Fibroblast of mammary gland (primary cell): ENCODE data around the gene MPND.

ENCODE experiments used
- DNase-seq: peaks from one replicate; pipeline ENCODE4 v3.0.0-alpha.2; 2010; ENCODE audit warnings: low read depth
- H3K4me3 ChIP-seq: 2 replicates; pipeline ENCODE4 v1.5.1; 2011; ENCODE audit warnings: low read depth, mild to moderate bottlenecking, low read length, moderate library complexity; ENCODE audit not compliant: control insufficient read depth
- TF ChIP-seq, protein P1 (sequence below): conservative IDR thresholded peaks from 2 replicates; pipeline ENCODE4 v1.5.1; 2011; ENCODE audit warnings: low read depth, low read length, inconsistent platforms; ENCODE audit not compliant: control insufficient read depth, insufficient read depth

MPND gene

DNA sequence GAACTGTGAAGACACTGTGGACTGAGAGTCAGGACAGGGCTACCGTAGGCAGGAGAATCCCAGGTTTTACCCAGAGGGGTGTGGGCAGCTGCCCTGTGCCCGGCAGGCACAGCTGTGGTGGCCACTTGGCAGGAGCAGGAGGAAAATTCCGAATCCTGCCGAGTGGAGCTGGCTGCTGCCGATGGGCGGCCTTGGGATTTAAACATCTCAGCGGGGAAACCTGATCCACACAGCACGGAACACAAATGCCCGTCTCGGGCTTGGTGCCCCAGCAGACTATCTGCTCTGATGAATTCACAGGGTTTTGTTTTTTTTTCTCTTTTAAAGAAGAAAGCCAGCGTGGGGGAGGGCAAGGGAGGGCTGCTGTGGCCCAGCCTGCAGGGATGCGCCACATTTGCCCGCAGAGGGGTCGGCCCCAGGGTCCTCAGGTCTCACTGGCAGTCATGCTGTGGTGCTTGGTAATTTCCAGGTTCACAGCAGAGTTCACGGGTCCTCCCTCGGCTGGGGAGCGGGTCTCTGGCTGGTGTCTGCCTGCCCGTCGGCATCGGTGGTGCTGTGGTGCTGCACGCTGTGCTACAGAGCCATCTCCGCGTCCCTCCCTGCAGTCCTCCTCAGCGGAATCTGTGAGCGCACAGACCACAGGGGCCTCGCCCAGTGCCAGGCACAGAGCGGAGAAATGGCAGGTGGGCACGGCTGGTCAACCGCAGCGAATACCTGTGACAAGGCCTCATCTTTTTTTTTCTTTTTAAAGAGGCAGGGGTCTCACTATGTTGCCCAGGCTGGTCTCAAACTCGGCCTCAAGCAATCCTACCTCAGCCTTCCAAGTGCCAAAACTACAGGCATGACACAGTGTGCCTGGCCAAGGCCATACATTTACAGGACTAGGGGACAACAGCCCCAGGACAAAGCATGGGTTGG, 28.1 kb downstream of the MPND start:
- DNase-seq, result no peak
- no peak overlapping the region for H3K4me3 ChIP-seq
- TF ChIP-seq, protein P1, sequence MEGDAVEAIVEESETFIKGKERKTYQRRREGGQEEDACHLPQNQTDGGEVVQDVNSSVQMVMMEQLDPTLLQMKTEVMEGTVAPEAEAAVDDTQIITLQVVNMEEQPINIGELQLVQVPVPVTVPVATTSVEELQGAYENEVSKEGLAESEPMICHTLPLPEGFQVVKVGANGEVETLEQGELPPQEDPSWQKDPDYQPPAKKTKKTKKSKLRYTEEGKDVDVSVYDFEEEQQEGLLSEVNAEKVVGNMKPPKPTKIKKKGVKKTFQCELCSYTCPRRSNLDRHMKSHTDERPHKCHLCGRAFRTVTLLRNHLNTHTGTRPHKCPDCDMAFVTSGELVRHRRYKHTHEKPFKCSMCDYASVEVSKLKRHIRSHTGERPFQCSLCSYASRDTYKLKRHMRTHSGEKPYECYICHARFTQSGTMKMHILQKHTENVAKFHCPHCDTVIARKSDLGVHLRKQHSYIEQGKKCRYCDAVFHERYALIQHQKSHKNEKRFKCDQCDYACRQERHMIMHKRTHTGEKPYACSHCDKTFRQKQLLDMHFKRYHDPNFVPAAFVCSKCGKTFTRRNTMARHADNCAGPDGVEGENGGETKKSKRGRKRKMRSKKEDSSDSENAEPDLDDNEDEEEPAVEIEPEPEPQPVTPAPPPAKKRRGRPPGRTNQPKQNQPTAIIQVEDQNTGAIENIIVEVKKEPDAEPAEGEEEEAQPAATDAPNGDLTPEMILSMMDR, result no peak

DNA sequence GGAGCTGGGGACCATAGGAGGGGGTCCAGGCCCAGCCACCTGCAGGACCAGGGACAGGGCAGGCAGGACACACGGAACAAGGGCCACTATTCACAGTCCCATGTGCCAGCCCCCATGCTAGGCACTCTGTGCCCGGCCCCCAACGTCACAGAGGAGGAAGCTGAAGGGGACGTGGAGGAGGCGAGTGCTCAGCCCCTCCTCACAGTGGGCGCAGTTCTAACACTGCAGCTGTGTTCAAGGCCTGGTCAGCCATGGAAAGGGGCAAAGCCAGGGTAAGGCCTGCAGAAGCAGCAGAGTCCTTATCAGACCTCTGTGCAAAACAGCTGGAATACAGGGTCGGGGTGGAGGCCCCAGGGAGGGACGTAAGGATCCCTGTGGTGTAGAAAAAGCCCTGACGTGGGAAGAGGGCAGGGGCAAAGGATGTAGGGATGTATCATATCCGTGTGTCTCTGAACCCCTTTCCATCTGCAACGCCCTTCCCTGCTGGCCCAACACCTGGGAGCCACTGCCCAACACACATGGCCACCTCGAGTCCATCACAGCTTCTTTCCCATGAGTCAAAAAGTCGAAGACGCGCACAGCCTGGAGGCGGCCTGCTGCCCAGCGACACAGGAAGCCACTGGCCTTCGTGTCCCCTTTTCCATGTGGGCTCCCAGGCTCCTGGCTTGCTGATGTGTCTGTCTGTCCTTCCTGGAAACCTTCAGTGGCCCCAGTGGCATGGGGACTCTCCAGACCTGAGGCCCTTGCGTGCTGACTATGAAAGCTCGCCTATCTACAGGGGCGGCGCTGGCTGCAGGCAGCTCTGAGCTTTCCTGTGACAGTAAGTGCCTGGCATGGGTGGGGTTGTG, 29.0 kb downstream of the MPND start:
- TF ChIP-seq, protein P1, result no peak
- no peak overlapping the region for H3K4me3 ChIP-seq
- DNase-seq, result no peak

DNA sequence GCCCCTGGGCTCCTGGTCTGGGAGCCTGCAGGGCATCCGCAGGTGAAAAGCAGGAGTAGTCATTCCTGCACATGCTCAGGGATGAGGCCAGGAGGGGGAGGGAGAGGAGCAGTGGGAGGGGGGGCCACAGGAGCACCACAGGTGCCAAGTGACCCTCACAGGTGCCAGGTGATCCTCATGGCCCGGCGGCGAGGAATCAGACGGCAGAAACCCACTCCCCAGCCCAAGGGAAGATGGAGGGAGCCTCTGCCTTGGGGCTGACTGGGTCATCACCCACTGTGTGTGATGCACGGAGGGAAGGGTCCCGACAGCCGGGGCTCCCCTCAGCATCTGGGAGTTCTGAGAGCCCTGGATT, 29.6 kb downstream of the MPND start:
- no peak overlapping the region for H3K4me3 ChIP-seq
- TF ChIP-seq, protein P1, result no peak
- no peak for DNase-seq

DNA sequence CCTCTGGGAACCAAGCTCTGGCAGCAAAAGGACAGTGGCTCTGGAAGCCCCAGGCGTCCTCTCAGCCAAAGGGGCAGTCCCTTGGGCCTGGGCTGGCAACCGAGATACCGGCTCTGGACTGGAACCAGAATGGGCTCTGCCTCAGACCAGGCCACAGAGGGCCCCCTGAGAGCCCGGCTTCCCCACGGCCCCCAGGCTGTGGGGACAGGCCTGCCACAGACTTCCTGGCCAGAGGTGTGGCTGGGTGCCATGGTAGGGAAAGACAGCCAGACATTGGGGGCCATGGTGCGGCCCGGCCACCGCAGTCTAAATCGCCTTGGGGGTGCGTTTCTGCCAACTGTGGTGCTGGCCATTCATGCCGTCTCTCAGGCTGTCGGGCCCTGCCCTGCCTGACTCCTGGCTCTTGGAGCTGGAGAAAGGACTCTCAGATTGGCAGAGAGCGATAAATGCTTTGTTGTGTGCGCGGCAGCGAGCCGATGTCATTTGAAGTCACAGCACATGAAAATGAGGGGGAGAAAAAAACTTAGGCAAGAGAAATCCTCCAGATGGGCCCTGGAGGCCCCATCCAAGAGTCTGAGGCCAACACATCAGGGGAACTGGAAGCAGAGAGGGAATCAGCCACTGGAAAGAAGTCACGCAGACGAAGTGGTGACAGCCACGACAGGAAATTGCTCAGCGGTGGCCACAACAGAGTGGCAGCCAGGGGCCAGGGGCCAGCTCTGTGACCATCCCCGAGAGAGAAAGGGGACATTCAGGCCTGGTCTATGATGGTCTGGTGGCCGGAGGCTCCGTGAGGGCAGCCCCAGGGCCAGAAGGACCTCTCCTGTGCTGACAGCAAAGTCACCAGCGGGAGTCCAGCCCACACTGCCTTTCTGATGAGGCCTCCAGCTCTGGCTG, 30.5 kb downstream of the MPND start:
- DNase-seq, result peak; percentile 50
- TF ChIP-seq, protein P1, result no peak
- no peak overlapping the region for H3K4me3 ChIP-seq

DNA sequence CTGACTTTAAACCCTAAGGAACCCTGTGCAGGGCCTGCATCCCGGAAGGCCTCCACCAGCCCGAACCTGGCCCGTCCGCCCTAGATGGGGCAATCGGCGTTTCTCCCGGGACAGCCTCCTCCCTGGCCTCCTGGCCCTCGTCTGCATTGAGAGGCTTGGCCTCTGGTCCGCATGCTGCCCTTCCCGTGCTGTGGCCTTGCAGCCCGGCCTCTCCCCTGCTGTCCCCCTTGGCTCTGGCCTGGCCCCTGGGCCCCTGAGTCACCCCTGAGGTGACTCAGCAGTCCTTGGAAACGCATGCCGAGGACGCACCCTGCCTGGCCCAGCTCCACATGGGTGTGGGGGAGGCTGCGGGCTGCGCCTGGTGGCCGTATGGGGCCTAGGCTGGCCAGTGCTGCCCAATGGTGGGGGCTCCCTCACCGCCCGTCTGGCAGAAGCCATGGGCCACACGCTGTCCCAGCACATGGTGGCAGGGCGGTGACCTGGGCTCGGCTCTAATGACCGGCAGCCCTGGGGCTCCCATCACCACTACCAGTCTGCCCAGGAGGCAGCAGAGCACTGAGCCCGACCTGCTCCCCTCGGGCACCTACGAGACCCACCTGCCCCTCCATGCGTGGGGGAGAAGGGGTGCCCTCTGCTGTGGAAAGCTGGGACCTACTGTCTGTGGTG, 31.3 kb downstream of the MPND start:
- TF ChIP-seq, protein P1, result no peak
- no peak overlapping the region for H3K4me3 ChIP-seq
- DNase-seq, result peak; percentile 96
